ENCODE data around the gene KNDC1. TPM values are rescaled to one million over a fixed set of nuclear protein-coding genes. Genes with fewer than 3 reads are reported as not detected.

The KNDC1 gene
- total and polyA plus RNA-seq, 2 donors (not counting 3 experiments of a cell fraction or from before 2014, with no cell fraction given) = not detected

- Histone ChIP-seq H3K9me3 (replicated peaks; ENCODE audit: control insufficient read depth, insufficient read depth, low read length) (no peaks in the 10 kb centered on the region), H3K27me3 (ENCODE audit: control insufficient read depth in 2 of 2, insufficient read depth in 2 of 2, low read length in 2 of 2) (peaks cover 5 to 10% of the 10 kb centered on the region in 2 experiments), H4K20me1 (replicated peaks; ENCODE audit: control insufficient read depth, extremely low read depth, insufficient read depth, low read length) (no peaks in the 10 kb centered on the region), H3K4me2 (ENCODE audit: insufficient read depth, low read length) (no peak overlapping the region), H3K36me3 (ENCODE audit: control insufficient read depth in 2 of 2, extremely low read depth in 1 of 2, insufficient read depth in 2 of 2, low read length in 2 of 2) (no peaks in the 10 kb centered on the region), H3K27ac (ENCODE audit: insufficient read depth, low read depth, low read length) (no peak overlapping the region), H3K9ac (replicated peaks; ENCODE audit: extremely low read depth, insufficient read depth, low read length) (no peak overlapping the region), H3K9me1 (replicated peaks; ENCODE audit: control insufficient read depth, extremely low read depth, insufficient read depth, low read length) (no peaks in the 10 kb centered on the region), H3K4me1 (ENCODE audit: control insufficient read depth, extremely low read depth, insufficient read depth, low read length) (no peaks in the 10 kb centered on the region), H3K79me2 (ENCODE audit: control insufficient read depth, insufficient read depth, low read length) (no peaks in the 10 kb centered on the region), H3K4me3 (replicated peaks in 1 of 3; ENCODE audit: insufficient read depth in 1 of 3, low read depth in 1 of 3, low read length in 3 of 3) (no peak overlapping the region), H2AFZ (ENCODE audit: low read depth, low read length) (no peak overlapping the region)
- ChIA-PET CTCF (interaction anchor here (1.2 to 1.3 kb wide), 2 partner anchors 11 to 16 kb away, joined by 3 read pairs; no protein-coding TSS in a partner anchor), POLR2A (no interaction called here)
- intact Hi-C loops (cut with micrococcal nuclease) (no loop called here), dilution Hi-C loops (cut with MboI; ENCODE audit: extremely low pct_ligation_motif_present, low sequenced_read_pairs) (no loop called here)
- no peak for FAIRE-seq
- TF ChIP-seq POLR2AphosphoS5 (IDR thresholded peaks at IDR 0.05; ENCODE audit: insufficient read depth, low read depth, low read length) (no peak), JUN (IDR thresholded peaks at IDR 0.05; ENCODE audit: borderline replicate concordance, insufficient read depth, insufficient read length, low read depth) (no peak), MYC (IDR thresholded peaks at IDR 0.05; ENCODE audit: low read depth, low read length) (no peak), POLR2A (IDR thresholded peaks at IDR 0.05; ENCODE audit: low read depth, low read length) (no peak), CTCF (IDR thresholded peaks at IDR 0.05; ENCODE audit: extremely low read depth in 1 of 2, insufficient read depth in 1 of 2, low read depth in 1 of 2, low read length in 2 of 2) (no peak), GATA2 (IDR thresholded peaks at IDR 0.05; ENCODE audit: insufficient read depth, insufficient read length, low read depth, low read length) (no peak), MAX (IDR thresholded peaks at IDR 0.05; ENCODE audit: insufficient read depth, insufficient read length) (no peak), FOS (IDR thresholded peaks at IDR 0.05; ENCODE audit: borderline replicate concordance, insufficient read depth, low read length) (no peak), EZH2 (IDR thresholded peaks at IDR 0.05; ENCODE audit: borderline replicate concordance, low read depth, low read length, severe bottlenecking) (no peak)
- no TSS peak for BruUV-seq (replicated peaks)
- no peak for DNase-seq (ENCODE audit: low read depth, low spot score)
Observed at GRCh38 chr10:133274751-133275683, 115.0 kb downstream of the KNDC1 start.
